Gastroesophageal sphincter (tissue), 3 donors: ENCODE results near the gene STARD3.
"Not testable (repeated sequence)": the region's sequence is repeated elsewhere in the genome, so short reads cannot be mapped to it uniquely, and the experiment has no call there.

Experiments
- POLR2A ChIP-seq, 2 donors: fragments of 450-650 bp; IDR thresholded peaks; one replicate each; pipeline ENCODE4 v1.6.1; 2017; ENCODE audit warnings: antibody characterized with exemption in 2 of 2, mild to moderate bottlenecking in 2 of 2, moderate library complexity in 1 of 2
- TF ChIP-seq, protein P1 (sequence below), 4 experiments: fragments of 200-600 bp in 2 of 4; fragments of 450-650 bp in 2 of 4; sonication (generic) in 1 of 4; IDR thresholded peaks; one replicate each; pipeline ENCODE4 v1.5.1; 2017 to 2019; ENCODE audit warnings: antibody characterized with exemption in 4 of 4, mild to moderate bottlenecking in 2 of 4, moderate library complexity in 2 of 4

DNA sequence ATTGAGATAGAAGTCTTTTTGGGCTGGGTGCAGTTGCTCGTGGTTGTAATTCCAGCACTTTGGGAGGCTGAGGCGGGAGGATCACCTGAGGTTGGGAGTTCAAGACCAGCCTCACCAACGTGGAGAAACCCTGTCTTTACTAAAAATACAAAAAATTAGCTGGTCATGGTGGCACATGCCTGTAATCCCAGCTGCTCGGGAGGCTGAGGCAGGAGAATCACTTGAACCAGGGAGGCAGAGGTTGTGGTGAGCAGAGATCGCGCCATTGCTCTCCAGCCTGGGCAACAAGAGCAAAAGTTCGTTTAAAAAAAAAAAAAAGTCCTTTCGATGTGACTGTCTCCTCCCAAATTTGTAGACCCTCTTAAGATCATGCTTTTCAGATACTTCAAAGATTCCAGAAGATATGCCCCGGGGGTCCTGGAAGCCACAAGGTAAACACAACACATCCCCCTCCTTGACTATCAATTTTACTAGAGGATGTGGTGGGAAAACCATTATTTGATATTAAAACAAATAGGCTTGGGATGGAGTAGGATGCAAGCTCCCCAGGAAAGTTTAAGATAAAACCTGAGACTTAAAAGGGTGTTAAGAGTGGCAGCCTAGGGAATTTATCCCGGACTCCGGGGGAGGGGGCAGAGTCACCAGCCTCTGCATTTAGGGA is 62.3 kb downstream of the STARD3 start:
- TF ChIP-seq, protein P1, sequence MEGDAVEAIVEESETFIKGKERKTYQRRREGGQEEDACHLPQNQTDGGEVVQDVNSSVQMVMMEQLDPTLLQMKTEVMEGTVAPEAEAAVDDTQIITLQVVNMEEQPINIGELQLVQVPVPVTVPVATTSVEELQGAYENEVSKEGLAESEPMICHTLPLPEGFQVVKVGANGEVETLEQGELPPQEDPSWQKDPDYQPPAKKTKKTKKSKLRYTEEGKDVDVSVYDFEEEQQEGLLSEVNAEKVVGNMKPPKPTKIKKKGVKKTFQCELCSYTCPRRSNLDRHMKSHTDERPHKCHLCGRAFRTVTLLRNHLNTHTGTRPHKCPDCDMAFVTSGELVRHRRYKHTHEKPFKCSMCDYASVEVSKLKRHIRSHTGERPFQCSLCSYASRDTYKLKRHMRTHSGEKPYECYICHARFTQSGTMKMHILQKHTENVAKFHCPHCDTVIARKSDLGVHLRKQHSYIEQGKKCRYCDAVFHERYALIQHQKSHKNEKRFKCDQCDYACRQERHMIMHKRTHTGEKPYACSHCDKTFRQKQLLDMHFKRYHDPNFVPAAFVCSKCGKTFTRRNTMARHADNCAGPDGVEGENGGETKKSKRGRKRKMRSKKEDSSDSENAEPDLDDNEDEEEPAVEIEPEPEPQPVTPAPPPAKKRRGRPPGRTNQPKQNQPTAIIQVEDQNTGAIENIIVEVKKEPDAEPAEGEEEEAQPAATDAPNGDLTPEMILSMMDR (IDR thresholded peaks at IDR 0.05): not testable (repeated sequence)
- not testable (repeated sequence) for TF ChIP-seq POLR2A (IDR thresholded peaks at IDR 0.05)
